HPDE6-E6E7 (cell line): Measurements from ENCODE around the gene SEC23IP.

Experiments
- DNase-seq: peaks from one replicate; pipeline ENCODE4 v3.0.0; 2011; ENCODE audit warnings: missing footprints; ENCODE audit errors: extremely low spot score

The SEC23IP gene

DNA sequence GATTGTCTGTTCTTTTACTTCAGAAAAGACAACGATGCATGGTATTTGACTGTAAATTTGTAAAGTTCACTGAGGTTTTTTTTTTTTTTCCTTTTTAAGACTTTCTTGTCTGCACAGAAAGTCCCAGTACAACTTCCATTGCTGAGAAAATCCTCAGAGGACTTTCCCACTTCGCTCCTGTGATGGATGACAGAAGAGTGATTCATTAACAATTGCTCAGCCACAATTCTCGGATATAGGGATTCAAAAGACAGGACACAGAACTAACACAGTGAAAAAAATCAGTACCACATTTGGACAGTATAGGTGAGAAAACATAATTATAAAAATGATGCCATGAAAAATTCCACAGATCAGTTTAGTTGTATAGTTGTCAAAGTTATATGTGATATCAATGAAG lies 48.0 kb downstream of the SEC23IP start:
- DNase-seq: no peak

DNA sequence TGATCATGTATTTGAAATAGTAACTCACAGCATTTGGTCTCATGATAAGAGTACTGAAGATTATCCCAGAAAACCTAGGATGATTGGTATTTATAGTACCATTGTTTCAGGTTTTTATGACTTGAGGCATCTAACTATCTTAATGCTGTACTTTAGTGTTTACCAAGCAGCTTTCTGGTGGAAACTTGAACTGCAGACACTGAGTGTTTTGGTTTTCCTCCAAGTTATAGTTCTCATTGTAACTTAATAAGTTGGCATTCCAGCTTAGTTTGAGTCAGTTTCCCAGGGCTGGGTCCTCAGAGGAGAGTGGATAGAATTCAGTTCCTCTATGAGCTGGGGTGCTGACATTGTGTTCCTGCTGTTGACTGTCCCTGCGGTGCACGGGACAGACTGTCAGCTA lies 50.4 kb downstream of the SEC23IP start:
- no peak for DNase-seq

DNA sequence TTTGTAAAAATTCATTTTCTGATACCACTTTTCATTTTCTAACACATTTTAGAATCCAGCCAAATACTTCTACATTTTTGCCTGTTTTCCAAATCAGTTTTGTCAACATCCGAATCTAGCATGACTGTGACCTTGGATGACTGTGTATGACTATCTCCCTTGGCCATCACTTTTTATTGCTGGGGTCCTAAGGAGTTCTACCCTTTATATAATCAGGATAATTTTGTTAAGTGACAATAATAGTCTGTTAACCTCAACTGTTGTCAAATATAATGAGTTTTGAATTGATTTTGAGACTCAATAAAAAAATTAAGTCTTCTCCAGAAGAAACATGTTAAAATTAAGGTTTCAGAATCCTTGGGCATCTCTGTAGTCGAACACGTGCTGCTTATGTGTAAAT lies 53.3 kb downstream of the SEC23IP start:
- DNase-seq: no peak

DNA sequence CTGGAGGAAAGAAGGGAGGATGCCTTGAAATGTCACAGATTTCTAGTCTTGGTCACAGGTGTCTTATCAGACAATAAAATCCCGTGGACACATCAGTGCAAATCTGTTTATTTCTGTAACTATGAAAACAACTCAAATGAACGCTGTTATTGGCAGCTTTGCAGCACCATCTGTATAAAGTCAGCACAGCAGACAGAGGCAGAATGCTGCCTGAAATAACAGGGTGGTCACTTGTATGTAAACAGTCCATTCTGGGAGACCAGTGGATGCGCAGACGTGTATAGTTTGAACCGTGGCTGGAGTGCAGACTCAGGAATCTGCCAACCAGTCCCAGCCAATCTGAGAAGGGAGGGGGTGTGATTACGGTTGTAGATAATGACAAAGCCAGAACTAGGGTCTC lies 54.8 kb downstream of the SEC23IP start:
- DNase-seq: no peak

GRCh38 chr10:119957451-119957850 lies 64.9 kb downstream of the SEC23IP start:
- no peak for DNase-seq

DNA sequence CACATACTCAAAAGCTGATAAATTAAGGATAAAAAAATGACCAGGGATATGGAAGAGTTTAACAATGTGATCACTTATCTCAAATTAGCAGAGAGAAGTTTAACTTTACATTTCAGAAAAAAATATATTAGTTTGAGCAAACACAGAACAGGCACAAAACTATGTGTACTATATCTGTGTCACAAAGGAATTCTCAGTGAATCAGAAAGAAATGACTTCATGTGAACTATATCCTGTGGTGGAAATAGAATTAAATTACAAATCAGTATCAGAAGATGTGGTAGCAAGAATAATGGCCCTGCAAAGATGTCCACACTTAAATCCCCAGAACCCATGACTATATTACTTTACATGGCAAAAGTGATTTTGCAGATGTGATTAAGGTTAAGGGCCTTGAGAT lies 70.3 kb downstream of the SEC23IP start:
- no peak for DNase-seq

DNA sequence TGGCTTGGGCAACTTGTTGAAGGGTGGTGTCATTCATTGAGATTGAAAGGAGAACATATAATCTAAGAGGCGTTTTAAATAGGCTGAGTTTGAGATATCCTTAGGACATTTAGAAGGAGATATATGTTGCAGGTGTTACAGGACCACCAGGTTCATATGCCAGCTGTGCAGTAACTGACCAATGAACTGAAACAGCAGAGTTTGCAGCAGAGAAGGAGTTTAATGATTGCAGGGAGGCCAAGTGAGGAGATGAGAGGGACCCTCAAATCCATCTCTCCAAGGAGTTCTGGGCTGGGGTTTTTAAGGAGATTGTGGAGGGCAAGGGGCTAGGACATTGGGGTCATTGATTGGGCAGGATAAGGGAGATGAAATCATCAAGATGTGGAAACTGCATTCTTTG lies 74.5 kb downstream of the SEC23IP start:
- no peak for DNase-seq

- no peak for DNase-seq
Measured at GRCh38 chr10:119969609-119970008, 77.1 kb downstream of the SEC23IP start.

- DNase-seq: no peak
Measured at GRCh38 chr10:119970107-119970506, 77.6 kb downstream of the SEC23IP start.

- no peak for DNase-seq
Measured at GRCh38 chr10:119970963-119971362, 78.4 kb downstream of the SEC23IP start.

- DNase-seq: no peak
Measured at GRCh38 chr10:119973281-119973680, 80.8 kb downstream of the SEC23IP start.

- no peak for DNase-seq
Measured at GRCh38 chr10:119976421-119976820, 83.9 kb downstream of the SEC23IP start.

- DNase-seq: no peak
Measured at GRCh38 chr10:119980956-119981750, 88.6 kb downstream of the SEC23IP start.

DNA sequence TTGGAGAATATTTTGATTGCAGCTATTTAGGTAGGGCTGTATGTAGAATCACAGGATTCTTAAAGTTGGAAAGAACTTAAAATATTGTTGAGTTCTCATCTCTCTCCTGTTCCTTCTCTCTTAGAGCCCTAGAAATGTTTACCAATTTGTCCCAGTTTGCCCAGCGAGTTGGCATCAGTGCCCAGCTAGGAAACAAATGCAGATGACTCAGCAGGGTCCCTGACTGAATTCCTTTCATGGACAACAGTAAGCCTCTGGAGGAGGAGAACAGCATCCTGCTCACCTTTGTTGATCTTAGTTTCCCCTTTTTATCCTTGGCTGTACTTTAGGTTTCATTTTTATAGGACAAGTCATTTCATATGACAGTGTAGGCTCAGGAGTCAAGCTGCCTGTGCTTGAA lies 89.3 kb downstream of the SEC23IP start:
- DNase-seq: no peak

GRCh38 chr10:119988333-119988732 lies 95.8 kb downstream of the SEC23IP start:
- DNase-seq: no peak

- DNase-seq: no peak
Measured at GRCh38 chr10:119989966-119990365, 97.4 kb downstream of the SEC23IP start.

GRCh38 chr10:119991066-119991465 lies 98.5 kb downstream of the SEC23IP start:
- no peak for DNase-seq

GRCh38 chr10:119991816-119992215 lies 99.3 kb downstream of the SEC23IP start:
- no peak for DNase-seq
